Mucosa of descending colon (tissue), 3 donors: ENCODE data around the gene ANKMY1. TPM values are rescaled to one million over a fixed set of nuclear protein-coding genes. Genes with fewer than 3 reads are reported as not detected.

Experiments
- ATAC-seq: fragments of 200-7000 bp; cut with Tn5 transposase; one replicate; pipeline ENCODE4 v1.9.1; 2020; ENCODE audit warnings: mild to moderate bottlenecking, moderate library complexity
- DNase-seq, 3 donors: peaks; one replicate each; pipeline ENCODE4 v3.0.0-alpha.2; 2020
- H3K36me3 ChIP-seq: fragments of 200-600 bp; one replicate; pipeline ENCODE4 v1.8.0; 2021; ENCODE audit warnings: low read depth, mild to moderate bottlenecking
- H3K4me1 ChIP-seq: fragments of 200-600 bp; one replicate; pipeline ENCODE4 v1.8.0; 2021; ENCODE audit warnings: low read depth, mild to moderate bottlenecking
- H3K4me3 ChIP-seq: fragments of 200-600 bp; one replicate; pipeline ENCODE4 v1.8.0; 2021; ENCODE audit warnings: mild to moderate bottlenecking
- H3K9me3 ChIP-seq: fragments of 200-600 bp; one replicate; pipeline ENCODE4 v1.8.0; 2021; ENCODE audit warnings: mild to moderate bottlenecking
- intact Hi-C, 2 donors: fragments of 100-400 bp; cut with DNase I in 1 of 2; cut with micrococcal nuclease in 1 of 2; formaldehyde crosslinking; loops; one replicate each; pipeline versions ENCODE4 v1.11.0 to v1.11.1; 2022; cut with DNase I, micrococcal nuclease
- total RNA-seq, 3 donors: library from RNA; stranded (reverse); fragmentation: NEBNext Ultra II Directional in 2 of 3; extraction: Animal tissue kit (Norgen Biotek cat#: 25700) in 2 of 3; gene quantifications; one replicate each; pipeline versions ENCODE4 v1.2.1 to v1.2.4, GENCODE V29; 2021 to 2023
- TF ChIP-seq, protein P1 (sequence below): fragments of 200-600 bp; IDR thresholded peaks from one replicate; pipeline ENCODE4 v1.8.0; 2022; ENCODE audit warnings: antibody characterized with exemption, mild to moderate bottlenecking
- donor health status: DM: no; HTN: no; CAD: no; lungs with moderate emphysema.
- donor health status: DM: no; HTN: no; CAD: no.
- donor health status: DM: no; HTN: yes; CAD: no.

The ANKMY1 gene
- total RNA-seq, 3 donors from 2014 or later, result 23.0 to 32.7 (median 23.5) TPM

DNA sequence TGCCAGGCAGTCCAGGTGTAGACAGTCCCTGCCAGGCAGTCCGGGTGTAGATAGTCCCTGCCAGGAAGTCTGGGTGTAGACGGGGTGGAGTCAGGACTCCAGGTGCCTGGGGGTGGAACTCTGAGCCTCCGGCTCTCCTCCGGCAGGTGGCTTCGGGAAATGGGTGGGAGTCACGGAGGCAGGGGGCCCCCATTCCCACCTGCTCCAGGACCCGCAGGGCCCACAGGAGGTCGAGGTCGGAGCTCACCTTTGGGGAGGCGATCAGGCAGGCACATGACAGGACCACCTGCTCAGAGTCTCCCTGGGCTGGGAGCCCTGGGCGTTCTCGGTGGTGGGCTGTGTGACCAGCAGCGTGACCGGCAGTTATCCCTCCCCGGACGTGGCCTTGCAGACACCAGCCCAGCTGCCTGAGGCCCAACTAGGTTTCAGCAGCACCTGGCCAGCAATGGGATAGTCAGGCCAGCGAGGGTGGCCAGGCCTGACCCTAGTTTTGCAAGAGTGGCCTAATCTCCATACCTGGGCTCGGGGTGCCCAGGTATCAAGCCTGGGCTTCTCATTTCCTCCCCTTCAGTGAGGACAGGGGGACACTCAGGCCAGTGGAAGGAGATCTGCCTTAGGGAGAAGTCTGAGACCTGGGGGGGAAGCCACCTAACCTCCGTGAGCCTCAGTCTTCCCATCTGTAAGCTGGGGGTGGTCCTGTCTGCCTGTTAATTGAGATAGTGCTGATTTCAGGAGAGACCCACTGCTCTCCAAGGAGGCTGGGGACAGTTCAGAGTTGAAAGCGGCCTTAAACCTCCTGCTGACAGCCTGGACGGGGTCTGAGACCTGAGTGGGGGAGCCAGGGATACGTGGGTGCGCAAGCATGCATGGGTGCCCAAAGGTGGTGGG is 109.2 kb downstream of the ANKMY1 start:
- H3K36me3 ChIP-seq, result no peaks in the 10 kb centered on the region
- no peaks in the 10 kb centered on the region for H3K9me3 ChIP-seq
- TF ChIP-seq, protein P1, sequence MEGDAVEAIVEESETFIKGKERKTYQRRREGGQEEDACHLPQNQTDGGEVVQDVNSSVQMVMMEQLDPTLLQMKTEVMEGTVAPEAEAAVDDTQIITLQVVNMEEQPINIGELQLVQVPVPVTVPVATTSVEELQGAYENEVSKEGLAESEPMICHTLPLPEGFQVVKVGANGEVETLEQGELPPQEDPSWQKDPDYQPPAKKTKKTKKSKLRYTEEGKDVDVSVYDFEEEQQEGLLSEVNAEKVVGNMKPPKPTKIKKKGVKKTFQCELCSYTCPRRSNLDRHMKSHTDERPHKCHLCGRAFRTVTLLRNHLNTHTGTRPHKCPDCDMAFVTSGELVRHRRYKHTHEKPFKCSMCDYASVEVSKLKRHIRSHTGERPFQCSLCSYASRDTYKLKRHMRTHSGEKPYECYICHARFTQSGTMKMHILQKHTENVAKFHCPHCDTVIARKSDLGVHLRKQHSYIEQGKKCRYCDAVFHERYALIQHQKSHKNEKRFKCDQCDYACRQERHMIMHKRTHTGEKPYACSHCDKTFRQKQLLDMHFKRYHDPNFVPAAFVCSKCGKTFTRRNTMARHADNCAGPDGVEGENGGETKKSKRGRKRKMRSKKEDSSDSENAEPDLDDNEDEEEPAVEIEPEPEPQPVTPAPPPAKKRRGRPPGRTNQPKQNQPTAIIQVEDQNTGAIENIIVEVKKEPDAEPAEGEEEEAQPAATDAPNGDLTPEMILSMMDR, result no peak
- H3K4me3 ChIP-seq, result no peak overlapping the region
- peak; percentile 26 for ATAC-seq
- intact Hi-C loops, result no loop called here
- no peak for DNase-seq
- peaks cover under 1% of the 10 kb centered on the region for H3K4me1 ChIP-seq

DNA sequence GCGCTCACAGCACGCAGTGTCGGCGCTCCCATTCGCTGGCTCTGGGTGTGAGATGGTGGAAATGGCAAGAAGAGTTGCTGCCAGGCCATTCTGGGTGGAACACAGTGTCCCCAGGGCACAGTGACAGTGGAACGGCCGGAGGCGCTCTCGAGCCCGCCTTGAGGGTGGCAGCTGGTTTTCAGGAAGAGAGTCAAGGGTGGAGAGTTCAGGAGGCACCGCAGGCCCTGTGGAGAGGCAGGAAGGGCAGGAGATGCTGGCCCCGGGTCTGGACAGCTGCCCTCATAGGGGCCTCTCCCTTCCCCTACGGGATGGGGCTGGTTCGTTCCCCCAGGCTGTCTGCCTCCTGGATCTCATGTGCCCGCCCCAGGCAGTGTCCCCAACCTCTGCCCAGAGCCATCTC is 109.9 kb downstream of the ANKMY1 start:
- H3K9me3 ChIP-seq, result no peaks in the 10 kb centered on the region
- DNase-seq, result no peak
- H3K36me3 ChIP-seq, result no peaks in the 10 kb centered on the region
- H3K4me3 ChIP-seq, result no peak overlapping the region
- no peak for ATAC-seq
- TF ChIP-seq, protein P1, result no peak
- intact Hi-C loops, result no loop called here
- H3K4me1 ChIP-seq, result no peaks in the 10 kb centered on the region

DNA sequence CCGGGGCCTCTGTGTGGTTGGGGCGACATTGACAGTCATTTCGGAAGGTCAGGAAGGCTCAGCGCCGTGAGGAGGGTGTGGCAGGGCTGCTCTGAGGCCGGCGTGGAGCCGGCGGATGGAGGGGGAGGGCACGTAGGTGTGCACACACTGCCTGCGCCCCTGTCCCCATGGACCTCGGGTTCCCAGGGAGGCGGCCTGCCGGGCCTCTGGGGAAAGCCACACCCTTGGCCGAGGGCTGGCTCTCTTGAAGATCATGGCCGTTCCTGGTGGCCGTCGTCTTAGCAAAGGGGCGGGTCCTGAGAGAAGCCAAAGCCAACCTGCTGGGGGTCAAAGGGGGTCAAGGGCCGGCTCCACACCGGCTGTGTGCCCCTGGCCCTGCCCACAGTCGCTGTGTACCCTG is 110.5 kb downstream of the ANKMY1 start:
- TF ChIP-seq, protein P1, result no peak
- DNase-seq (no peak), ATAC-seq (peak; percentile 22)
- Histone ChIP-seq H3K4me1 (no peaks in the 10 kb centered on the region), H3K9me3 (no peaks in the 10 kb centered on the region), H3K36me3 (no peaks in the 10 kb centered on the region), H3K4me3 (no peak overlapping the region)
- intact Hi-C loops, result no loop called here

DNA sequence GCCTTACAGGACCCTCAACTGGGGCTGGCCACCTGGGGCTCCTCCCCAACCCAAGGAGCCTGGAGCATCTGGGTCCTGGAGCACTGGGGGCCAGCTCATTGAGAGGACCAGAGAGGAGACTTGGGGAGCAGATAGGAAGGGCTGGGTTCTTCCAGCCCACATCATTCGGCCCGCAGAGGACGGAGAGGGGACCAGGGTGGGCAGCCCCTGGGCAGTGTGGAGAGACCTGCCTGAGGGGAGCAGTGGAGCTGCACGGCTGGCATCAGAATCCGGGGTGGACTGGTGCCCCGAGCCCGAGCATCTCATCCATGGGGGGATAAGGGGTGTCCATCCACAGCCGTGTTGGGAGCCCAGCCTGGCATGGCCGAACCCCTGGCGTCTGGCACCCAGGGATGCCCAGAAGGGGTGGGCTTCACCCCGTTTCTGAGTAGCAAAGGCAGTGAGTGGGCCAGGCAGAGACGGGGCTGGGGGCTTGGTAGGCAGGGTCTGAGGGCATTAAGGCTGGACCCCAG is 111.1 kb downstream of the ANKMY1 start:
- no peak for DNase-seq
- H3K9me3 ChIP-seq, result no peaks in the 10 kb centered on the region
- intact Hi-C loops, result no loop called here
- H3K4me1 ChIP-seq, result no peaks in the 10 kb centered on the region
- TF ChIP-seq, protein P1, result no peak
- no peak overlapping the region for H3K4me3 ChIP-seq
- no peaks in the 10 kb centered on the region for H3K36me3 ChIP-seq
- ATAC-seq, result no peak

DNA sequence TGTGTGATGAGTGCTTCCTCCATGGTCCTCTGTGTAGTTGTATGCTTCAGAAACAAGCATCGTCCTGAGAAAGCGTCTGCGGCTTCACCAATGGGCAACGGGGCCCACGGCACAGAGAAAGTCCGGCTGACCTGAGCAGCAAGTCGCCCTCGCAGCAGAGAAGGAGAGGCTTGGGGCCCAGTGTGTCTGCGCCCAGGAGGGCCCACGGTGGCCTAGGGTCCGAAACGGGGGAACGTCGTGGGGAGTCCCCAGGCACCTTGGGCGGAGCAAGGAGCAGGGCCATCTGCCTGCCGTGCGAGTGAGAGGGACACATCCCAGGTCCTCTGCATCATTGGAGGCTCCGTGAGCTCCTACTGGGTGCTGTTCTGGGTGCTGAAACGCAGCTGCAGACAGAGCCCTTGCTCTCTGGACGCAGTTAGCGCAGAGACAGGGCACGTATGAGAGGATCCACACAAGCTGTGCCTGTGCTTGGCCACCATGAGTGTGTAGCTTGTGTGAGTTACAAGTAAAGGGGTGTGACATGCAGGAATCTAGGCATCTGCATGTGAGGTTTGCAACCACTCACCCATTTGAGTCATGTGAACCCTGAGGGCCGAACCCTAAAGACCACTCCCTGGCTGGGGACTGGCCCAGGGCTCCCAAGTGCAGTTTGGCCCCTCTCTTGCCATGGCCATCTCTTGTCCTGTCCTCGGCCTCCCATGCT is 111.7 kb downstream of the ANKMY1 start:
- DNase-seq (no peak), ATAC-seq (no peak)
- intact Hi-C loops, result no loop called here
- Histone ChIP-seq H3K4me1 (no peaks in the 10 kb centered on the region), H3K36me3 (no peaks in the 10 kb centered on the region), H3K4me3 (no peak overlapping the region), H3K9me3 (no peaks in the 10 kb centered on the region)
- TF ChIP-seq, protein P1, result no peak
